Loucy (cell line): ENCODE results near the gene FTO.

Experiments
- EZH2phosphoT487 ChIP-seq: fragments of 200-600 bp; IDR thresholded peaks from 2 replicates; pipeline ENCODE4 v1.6.1; 2018; ENCODE audit warnings: antibody characterized with exemption, mild to moderate bottlenecking, moderate library complexity, borderline replicate concordance
- TF ChIP-seq, protein P1 (sequence below): fragments of 200-600 bp; sonication (generic); conservative IDR thresholded peaks from 2 replicates; pipeline ENCODE4 v1.5.1; 2014; ENCODE audit warnings: mild to moderate bottlenecking, antibody characterized with exemption, low read length

DNA sequence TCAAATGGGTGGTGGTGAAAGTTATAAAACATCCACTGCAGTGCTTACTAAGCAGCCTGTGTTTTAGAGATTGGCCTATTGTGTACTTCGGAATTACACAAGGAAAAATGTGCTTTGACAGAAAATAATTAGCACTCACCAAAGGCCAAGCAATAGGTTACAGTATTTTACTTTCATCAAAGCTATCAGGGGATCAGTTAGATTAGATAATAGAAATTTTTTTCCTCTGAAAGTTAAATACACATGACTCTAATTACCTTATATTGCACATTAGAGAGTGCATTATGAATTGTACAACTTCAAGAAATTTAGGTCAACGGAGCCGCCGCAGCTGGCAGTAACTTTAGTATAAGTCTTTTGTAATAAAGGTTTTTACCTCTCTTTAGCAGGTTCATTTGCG, 232.6 kb downstream of the FTO start:
- TF ChIP-seq, protein P1, sequence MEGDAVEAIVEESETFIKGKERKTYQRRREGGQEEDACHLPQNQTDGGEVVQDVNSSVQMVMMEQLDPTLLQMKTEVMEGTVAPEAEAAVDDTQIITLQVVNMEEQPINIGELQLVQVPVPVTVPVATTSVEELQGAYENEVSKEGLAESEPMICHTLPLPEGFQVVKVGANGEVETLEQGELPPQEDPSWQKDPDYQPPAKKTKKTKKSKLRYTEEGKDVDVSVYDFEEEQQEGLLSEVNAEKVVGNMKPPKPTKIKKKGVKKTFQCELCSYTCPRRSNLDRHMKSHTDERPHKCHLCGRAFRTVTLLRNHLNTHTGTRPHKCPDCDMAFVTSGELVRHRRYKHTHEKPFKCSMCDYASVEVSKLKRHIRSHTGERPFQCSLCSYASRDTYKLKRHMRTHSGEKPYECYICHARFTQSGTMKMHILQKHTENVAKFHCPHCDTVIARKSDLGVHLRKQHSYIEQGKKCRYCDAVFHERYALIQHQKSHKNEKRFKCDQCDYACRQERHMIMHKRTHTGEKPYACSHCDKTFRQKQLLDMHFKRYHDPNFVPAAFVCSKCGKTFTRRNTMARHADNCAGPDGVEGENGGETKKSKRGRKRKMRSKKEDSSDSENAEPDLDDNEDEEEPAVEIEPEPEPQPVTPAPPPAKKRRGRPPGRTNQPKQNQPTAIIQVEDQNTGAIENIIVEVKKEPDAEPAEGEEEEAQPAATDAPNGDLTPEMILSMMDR: no peak
- TF ChIP-seq EZH2phosphoT487: no peak
